ENCODE data around the gene NCKAP5. TPM values are rescaled to one million over a fixed set of nuclear protein-coding genes. Genes with fewer than 3 reads are reported as not detected.
A peak's percentile ranks its signal among the peaks of the same experiment; 100 is the strongest.

Gene NCKAP5
- total RNA-seq, 1 donor from 2014 or later = 27.9 TPM

GRCh38 chr2:132958887-132959286, 609.4 kb downstream of the NCKAP5 start:
- no peak for TF ChIP-seq CTCF (conservative IDR thresholded peaks at IDR 0.05)

GRCh38 chr2:132955871-132956615, 612.2 kb downstream of the NCKAP5 start:
- no peak for DNase-seq (ENCODE audit: low read depth, low spot score)
- Mint-ChIP-seq H3K36me3 (ENCODE audit: low read depth) (peaks cover 6% of the 10 kb centered on the region), H3K4me3 (no peak overlapping the region), H3K27me3 (ENCODE audit: low read depth) (no peaks in the 10 kb centered on the region), H3K9me3 (no peaks in the 10 kb centered on the region), H3K27ac (ENCODE audit: unreplicated experiment) (no peak overlapping the region), H3K4me1 (peaks cover 9% of the 10 kb centered on the region)
- TF ChIP-seq CTCF (conservative IDR thresholded peaks at IDR 0.05) = no peak

More at GRCh38 chr2:132958887-132959286, 609.4 kb downstream of the NCKAP5 start:
- peaks cover 6% of the 10 kb centered on the region for H3K4me1 Mint-ChIP-seq
- no peak for DNase-seq (ENCODE audit: low read depth, low spot score)
- H3K36me3 Mint-ChIP-seq (ENCODE audit: low read depth) = peaks cover 9% of the 10 kb centered on the region
- no peaks in the 10 kb centered on the region for H3K9me3 Mint-ChIP-seq
- H3K4me3 Mint-ChIP-seq = no peak overlapping the region
- H3K27ac Mint-ChIP-seq (ENCODE audit: unreplicated experiment) = no peak overlapping the region
- H3K27me3 Mint-ChIP-seq (ENCODE audit: low read depth) = no peaks in the 10 kb centered on the region

- Mint-ChIP-seq H3K27ac (ENCODE audit: unreplicated experiment) (no peak overlapping the region), H3K4me1 (peaks cover 19% of the 10 kb centered on the region), H3K36me3 (ENCODE audit: low read depth) (peaks cover 6% of the 10 kb centered on the region), H3K27me3 (ENCODE audit: low read depth) (no peaks in the 10 kb centered on the region), H3K4me3 (no peak overlapping the region), H3K9me3 (no peaks in the 10 kb centered on the region)
- no peak for DNase-seq (ENCODE audit: low read depth, low spot score)
- TF ChIP-seq CTCF (conservative IDR thresholded peaks at IDR 0.05) = no peak
These were observed 614.5 kb downstream of the NCKAP5 start for GRCh38 chr2:132953771-132954170.

GRCh38 chr2:132951008-132951714, 617.1 kb downstream of the NCKAP5 start:
- TF ChIP-seq CTCF (conservative IDR thresholded peaks at IDR 0.05) = no peak
- peak overlapping the region; percentile 65 for H3K27ac Mint-ChIP-seq (ENCODE audit: unreplicated experiment)
- no peak for DNase-seq (ENCODE audit: low read depth, low spot score)
- H3K9me3 Mint-ChIP-seq = peaks cover under 1% of the 10 kb centered on the region
- peaks cover 24% of the 10 kb centered on the region for H3K4me1 Mint-ChIP-seq
- no peaks in the 10 kb centered on the region for H3K36me3 Mint-ChIP-seq (ENCODE audit: low read depth)
- no peaks in the 10 kb centered on the region for H3K27me3 Mint-ChIP-seq (ENCODE audit: low read depth)
- no peak overlapping the region for H3K4me3 Mint-ChIP-seq

- Mint-ChIP-seq H3K27me3 (ENCODE audit: low read depth) (no peaks in the 10 kb centered on the region), H3K4me3 (no peak overlapping the region), H3K4me1 (peaks cover 24% of the 10 kb centered on the region), H3K36me3 (ENCODE audit: low read depth) (no peaks in the 10 kb centered on the region), H3K27ac (ENCODE audit: unreplicated experiment) (no peak overlapping the region), H3K9me3 (peaks cover 4% of the 10 kb centered on the region)
- no peak for DNase-seq (ENCODE audit: low read depth, low spot score)
- TF ChIP-seq CTCF (conservative IDR thresholded peaks at IDR 0.05) = no peak
These were observed 619.2 kb downstream of the NCKAP5 start for GRCh38 chr2:132949108-132949507.

All from neural crest cell (in vitro differentiated cells).